H1 (cell line): Measurements from ENCODE around the gene INAFM2. TPM values are rescaled to one million over a fixed set of nuclear protein-coding genes. Genes with fewer than 3 reads are reported as not detected.

Experiments
- CTCF ChIA-PET: fragments of 300-600 bp; sonication (Branson Sonifier 250); formaldehyde crosslinking; loops from one replicate; lab custom pipeline; 2021; ENCODE audit not compliant: partially characterized antibody; lab: Charles Lee
- POLR2A ChIA-PET: fragments of 300-600 bp; sonication (Branson Sonifier 250); formaldehyde crosslinking; loops from one replicate; lab custom pipeline; 2021; ENCODE audit warnings: inconsistent platforms; ENCODE audit not compliant: partially characterized antibody; lab: Charles Lee
- DNase-seq, 2 experiments: peaks; one replicate each; pipeline versions ENCODE4 v3.0.0 to v3.0.0-alpha.2; 2010 to 2022; ENCODE audit warnings: low spot score in 2 of 2, low read depth in 1 of 2, mixed read lengths in 1 of 2
- FAIRE-seq: peaks from 2 replicates; lab custom pipeline; 2011; peaks lifted over from hg19 to GRCh38; lab: Jason Lieb, UNC
- H2AFZ ChIP-seq: 2 replicates; pipeline ENCODE4 v1.8.1; 2012; ENCODE audit warnings: low read length, inconsistent platforms
- H2AK5ac ChIP-seq: 2 replicates; pipeline ENCODE4 v1.6.1; 2013; ENCODE audit warnings: low read depth, low read length
- H2BK120ac ChIP-seq: replicated peaks from 2 replicates; pipeline ENCODE3; 2013; ENCODE audit warnings: low read depth, low read length, inconsistent platforms
- H2BK12ac ChIP-seq: 2 replicates; pipeline ENCODE4 v1.6.1; 2013; ENCODE audit warnings: low read depth, low read length
- H2BK15ac ChIP-seq: 2 replicates; pipeline ENCODE4 v1.6.1; 2013; ENCODE audit warnings: low read length
- H2BK20ac ChIP-seq: 2 replicates; pipeline ENCODE4 v1.6.1; 2013; ENCODE audit warnings: low read length
- H2BK5ac ChIP-seq: 2 replicates; pipeline ENCODE4 v1.6.1; 2013; ENCODE audit warnings: low read depth, low read length
- H3K14ac ChIP-seq: 2 replicates; pipeline ENCODE4 v1.6.1; 2013; ENCODE audit warnings: inconsistent platforms; ENCODE audit not compliant: insufficient read length
- H3K18ac ChIP-seq: 2 replicates; pipeline ENCODE4 v1.6.1; 2013; ENCODE audit warnings: low read length; ENCODE audit errors: extremely low read depth
- H3K23ac ChIP-seq: 2 replicates; pipeline ENCODE4 v1.6.1; 2013; ENCODE audit warnings: inconsistent platforms; ENCODE audit not compliant: insufficient read length
- H3K23me2 ChIP-seq: 2 replicates; pipeline ENCODE4 v1.6.1; 2013; ENCODE audit warnings: low read depth, low read length
- H3K27ac ChIP-seq: 2 replicates; pipeline ENCODE4 v1.6.1; 2011; ENCODE audit warnings: low read depth, low read length, inconsistent platforms
- H3K27me3 ChIP-seq, 4 experiments: replicated peaks in 1 of 4; 1 replicate in 1 of 4; 2 replicates in 3 of 4; pipeline versions ENCODE4 v1.6.1 to v1.8.1; 2011 to 2013; ENCODE audit warnings: low read length in 3 of 4, mild to moderate bottlenecking in 3 of 4, inconsistent platforms in 2 of 4, mixed read lengths in 2 of 4, moderate library complexity in 1 of 4; ENCODE audit not compliant: control insufficient read depth in 3 of 4, insufficient read depth in 3 of 4; ENCODE audit errors: extremely low read depth in 1 of 4
- H3K36me3 ChIP-seq, 4 experiments: 2 replicates each; pipeline versions ENCODE4 v1.6.1 to v1.8.1; 2011 to 2013; ENCODE audit warnings: mild to moderate bottlenecking in 4 of 4, low read length in 3 of 4, moderate library complexity in 2 of 4, control low read depth in 1 of 4, inconsistent platforms in 1 of 4; ENCODE audit not compliant: insufficient read depth in 4 of 4, control insufficient read depth in 2 of 4
- H3K4ac ChIP-seq: replicated peaks from 2 replicates; pipeline ENCODE3; 2013; ENCODE audit warnings: low read length, low read depth, mixed read lengths, inconsistent platforms; ENCODE audit not compliant: insufficient read length
- H3K4me1 ChIP-seq, 4 experiments: replicated peaks in 1 of 4; 1 replicate in 1 of 4; 2 replicates in 3 of 4; pipeline versions ENCODE4 v1.6.1 to v1.8.1; 2011 to 2013; ENCODE audit warnings: low read length in 3 of 4, inconsistent platforms in 2 of 4, mixed read lengths in 1 of 4; ENCODE audit not compliant: insufficient read depth in 4 of 4, control insufficient read depth in 3 of 4
- H3K4me2 ChIP-seq, 2 experiments: 2 replicates each; pipeline versions ENCODE4 v1.6.1 to v1.8.1; 2011 to 2013; ENCODE audit warnings: low read depth in 2 of 2, low read length in 2 of 2, control low read depth in 1 of 2, inconsistent platforms in 1 of 2, mild to moderate bottlenecking in 1 of 2; ENCODE audit not compliant: insufficient read depth in 1 of 2
- H3K4me3 ChIP-seq, 4 experiments: fragments of 200-600, 300-600 bp in 1 of 4; sonication (generic), shearing (Covaris generic), sonication (Bioruptor Twin) in 1 of 4; 2 replicates each; pipeline versions ENCODE4 v1.5.1 to v1.8.1; 2011 to 2016; ENCODE audit warnings: low read length in 4 of 4, low read depth in 3 of 4, control low read depth in 2 of 4, inconsistent platforms in 2 of 4, mild to moderate bottlenecking in 2 of 4, mixed read lengths in 1 of 4, moderate library complexity in 1 of 4; ENCODE audit not compliant: insufficient read depth in 2 of 4; ENCODE audit errors: extremely low read depth in 1 of 4
- H3K56ac ChIP-seq: replicated peaks from 2 replicates; pipeline ENCODE3; 2013; ENCODE audit warnings: low read depth, mild to moderate bottlenecking, mixed read lengths, low read length, inconsistent platforms; ENCODE audit not compliant: insufficient read length
- H3K79me1 ChIP-seq: 2 replicates; pipeline ENCODE4 v1.6.1; 2013; ENCODE audit warnings: low read depth, low read length, control low read depth
- H3K79me2 ChIP-seq, 2 experiments: 2 replicates each; pipeline versions ENCODE4 v1.6.1 to v1.8.1; 2012 to 2013; ENCODE audit warnings: low read length in 2 of 2, mild to moderate bottlenecking in 2 of 2, inconsistent platforms in 1 of 2; ENCODE audit not compliant: insufficient read depth in 2 of 2, control insufficient read depth in 1 of 2
- H3K9ac ChIP-seq, 4 experiments: replicated peaks in 1 of 4; 1 replicate in 1 of 4; 2 replicates in 3 of 4; pipeline versions ENCODE4 v1.6.1 to v1.8.1; 2011 to 2013; ENCODE audit warnings: low read depth in 3 of 4, low read length in 3 of 4, control low read depth in 2 of 4, mild to moderate bottlenecking in 2 of 4, moderate library complexity in 2 of 4, inconsistent platforms in 1 of 4; ENCODE audit errors: extremely low read depth in 1 of 4
- H3K9me3 ChIP-seq, 2 experiments: 2 replicates each; pipeline versions ENCODE4 v1.6.1 to v1.8.1; 2012 to 2013; ENCODE audit warnings: mild to moderate bottlenecking in 2 of 2, moderate library complexity in 2 of 2, control low read depth in 1 of 2, inconsistent platforms in 1 of 2, low read depth in 1 of 2, low read length in 1 of 2, mixed read lengths in 1 of 2; ENCODE audit not compliant: insufficient read depth in 2 of 2
- H4K20me1 ChIP-seq, 2 experiments: replicated peaks in 1 of 2; 2 replicates each; pipeline versions ENCODE3 to v1.8.1; 2011 to 2013; ENCODE audit warnings: inconsistent platforms in 2 of 2, low read length in 2 of 2, mild to moderate bottlenecking in 1 of 2; ENCODE audit not compliant: insufficient read depth in 2 of 2, control insufficient read depth in 1 of 2
- H4K5ac ChIP-seq: 2 replicates; pipeline ENCODE4 v1.6.1; 2013; ENCODE audit warnings: low read length, low read depth, mixed read lengths, inconsistent platforms; ENCODE audit not compliant: insufficient read length
- H4K8ac ChIP-seq: 2 replicates; pipeline ENCODE4 v1.8.0; 2013; ENCODE audit warnings: mild to moderate bottlenecking, moderate library complexity, low read length, inconsistent platforms; ENCODE audit not compliant: insufficient read depth; ENCODE audit errors: extremely low read depth
- H4K91ac ChIP-seq: replicated peaks from 2 replicates; pipeline ENCODE3; 2013; ENCODE audit warnings: low read length, mixed read lengths, inconsistent platforms; ENCODE audit not compliant: insufficient read length
- BRCA1 ChIP-seq: IDR thresholded peaks from 2 replicates; pipeline ENCODE4 v1.6.1; 2012; ENCODE audit warnings: low read depth, low read length, improper control_type of control experiment
- CHD1 ChIP-seq: IDR thresholded peaks from 2 replicates; pipeline ENCODE4 v1.6.1; 2012; ENCODE audit warnings: low read depth, low read length, improper control_type of control experiment
- EP300 ChIP-seq, 2 experiments: IDR thresholded peaks; 1 replicate in 1 of 2; 2 replicates in 1 of 2; pipeline ENCODE4 v1.6.1; 2011 to 2012; ENCODE audit warnings: low read depth in 2 of 2, low read length in 2 of 2, mild to moderate bottlenecking in 2 of 2, borderline replicate concordance in 1 of 2, inconsistent platforms in 1 of 2, moderate library complexity in 1 of 2
- KDM1A ChIP-seq: fragments of 200-600, 300-600 bp; sonication (generic); IDR thresholded peaks from 2 replicates; pipeline ENCODE4 v1.7.1; 2016; ENCODE audit warnings: mild to moderate bottlenecking, low read length, borderline replicate concordance
- WGBS, 2 experiments: shearing (Covaris generic) in 1 of 2; methylation state at CpG; one replicate each; pipeline versions ENCODE4 v1.1.6 to v1.1.7; 2013 to 2015; ENCODE audit warnings: low lambda C conversion rate in 2 of 2, mixed read lengths in 2 of 2, inconsistent platforms in 1 of 2, low coverage in 1 of 2, missing lambda C conversion rate in 1 of 2; ENCODE audit not compliant: insufficient replicate concordance in 2 of 2, insufficient coverage in 1 of 2, insufficient read length in 1 of 2; ENCODE audit errors: extremely low coverage in 1 of 2, missing lambda C conversion rate in 1 of 2; 5-methylcytosine and 5-hydroxymethylcytosine counted together
- polyA plus RNA-seq, 7 experiments: library from polyadenylated mRNA; depleted of rRNA in 3 of 7; stranded (reverse) in 5 of 7; unstranded in 2 of 7; fragments of >200 nt in 5 of 7; fragments of 200-250 nt in 2 of 7; gene quantifications; 1 replicate in 5 of 7; 2 replicates in 1 of 7; 4 replicates in 1 of 7; pipeline versions ENCODE4 v1.2.1 to v1.2.3, GENCODE V29; 2011 to 2013; ENCODE audit warnings: missing spikeins in 2 of 7, mixed read lengths in 2 of 7
- total RNA-seq: library from RNA; stranded (reverse); fragmentation: NEBNext Ultra II Directional; extraction: Animal tissue kit (Norgen Biotek cat#: 25700); gene quantifications from 2 replicates; pipeline ENCODE4 v1.2.1, GENCODE V29; 2021
- TF ChIP-seq, protein P1 (sequence below): IDR thresholded peaks from 2 replicates; pipeline ENCODE4 v1.6.1; 2012; ENCODE audit warnings: inconsistent platforms

Gene INAFM2
- total and polyA plus RNA-seq, 2 of the 8 experiments (the other 6 are each of a cell fraction or from before 2014, with no cell fraction given): 15.3 to 35.1 TPM

DNA sequence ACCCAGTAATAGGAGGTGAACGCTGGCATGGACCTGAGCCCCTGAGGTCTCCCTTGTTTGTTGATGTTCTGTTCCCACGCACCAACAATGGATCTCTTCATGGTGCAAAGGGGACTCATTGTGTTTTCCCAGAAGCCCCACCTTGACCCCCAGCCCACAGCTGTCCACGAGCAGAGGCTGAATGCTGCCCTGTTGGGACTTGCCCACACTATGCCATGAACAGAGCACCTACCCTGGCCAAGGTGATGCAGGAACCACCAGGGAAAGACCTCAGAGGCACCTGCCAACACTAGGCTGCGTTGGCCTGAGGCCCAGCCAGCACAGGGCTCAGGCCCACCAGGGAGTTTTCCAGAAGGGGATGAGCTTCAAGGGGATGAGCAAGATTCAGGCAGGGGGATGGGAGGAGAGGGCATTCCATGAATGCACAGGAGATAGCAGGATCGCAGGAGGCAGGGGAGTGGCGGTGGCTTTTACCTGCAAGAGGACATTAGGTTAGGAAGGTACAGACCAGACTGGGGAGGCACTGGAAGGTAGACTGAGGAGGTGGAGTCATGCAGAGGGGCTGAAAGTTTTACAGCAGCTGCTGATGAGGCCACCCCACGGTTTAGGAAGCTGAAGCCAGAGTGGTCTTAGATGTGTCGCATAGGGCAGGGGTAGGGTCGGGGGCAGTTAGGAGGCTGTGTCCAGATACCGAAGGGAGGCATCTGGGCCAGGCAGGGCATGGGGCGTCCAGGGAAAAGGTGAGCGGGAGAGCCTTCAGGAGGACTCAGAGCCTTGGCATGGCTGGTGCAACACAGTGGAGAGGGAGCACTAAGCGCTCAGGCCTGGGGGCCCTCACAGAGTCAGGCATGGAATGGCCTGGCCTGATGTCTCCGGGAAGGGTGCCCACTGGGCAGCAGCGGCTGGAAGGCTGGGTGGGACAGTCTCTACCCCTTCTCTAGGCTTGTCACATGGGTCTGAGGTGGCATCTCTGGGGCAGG is 23.4 kb downstream of the INAFM2 start:
- POLR2A ChIA-PET: interaction anchor here (1.0 kb wide), 1 partner anchor 21 kb away, joined by 3 read pairs; no protein-coding TSS in a partner anchor
- TF ChIP-seq KDM1A: no peak
- TF ChIP-seq, protein P1, sequence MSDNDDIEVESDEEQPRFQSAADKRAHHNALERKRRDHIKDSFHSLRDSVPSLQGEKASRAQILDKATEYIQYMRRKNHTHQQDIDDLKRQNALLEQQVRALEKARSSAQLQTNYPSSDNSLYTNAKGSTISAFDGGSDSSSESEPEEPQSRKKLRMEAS: no peak
- no peak for TF ChIP-seq EP300 (IDR thresholded peaks at IDR 0.05; ENCODE audit: borderline replicate concordance in 1 of 2, low read depth in 2 of 2, low read length in 2 of 2)
- TF ChIP-seq CHD1: no peak
- TF ChIP-seq BRCA1: no peak

More for the DNA sequence above, 23.4 kb downstream of the INAFM2 start:
- Histone ChIP-seq H3K9me3 (no peaks in the 10 kb centered on the region), H4K91ac (no peak overlapping the region), H3K56ac (no peak overlapping the region), H3K9ac (no peak overlapping the region), H3K4me1 (peaks cover 0 to 5% (median 0%) of the 10 kb centered on the region in 4 experiments; a peak in 2 of 7 replicates), H3K4ac (no peak overlapping the region), H2BK120ac (no peak overlapping the region), H4K8ac (peak overlapping the region; percentile 3; the same call in 1 of the 2 replicates), H3K4me2 (no peak overlapping the region), H3K23me2 (peaks cover 2% of the 10 kb centered on the region; the same call in 1 of the 2 replicates), H2AFZ (no peak overlapping the region), H4K5ac (no peak overlapping the region), H3K36me3 (no peaks in the 10 kb centered on the region), H3K18ac (no peak overlapping the region; the same call in 1 of the 2 replicates), H3K23ac (no peak overlapping the region), H3K79me2 (no peaks in the 10 kb centered on the region), H4K20me1 (no peaks in the 10 kb centered on the region), H3K14ac (no peak overlapping the region), H3K79me1 (no peaks in the 10 kb centered on the region), H3K27ac (no peak overlapping the region), H3K27me3 (no peaks in the 10 kb centered on the region), H2AK5ac (no peak overlapping the region), H3K4me3 (no peak overlapping the region), H2BK15ac (0 out of 2 replicates have a peak overlapping the region, but pooled peaks have one; percentile 29), H2BK12ac (no peak overlapping the region), H2BK20ac (no peak overlapping the region), H2BK5ac (no peak overlapping the region)
- WGBS, 2 experiments: 85% methylated on average over 15 of the region's 15 CpGs; no CpG with 5 or more reads in 1 of the 2 experiments
- CTCF ChIA-PET: interaction anchor here (0.7 to 27.4 kb wide), 8 partner anchors 5 to 233 kb away, joined by 3 to 584 read pairs (median 128); partner anchors contain the start of genes CCDC9B, DISP2, INAFM2 and KNSTRN
- FAIRE-seq: no peak
- no peak for DNase-seq
